ENCODE measurements around the gene CADPS2.

DNA sequence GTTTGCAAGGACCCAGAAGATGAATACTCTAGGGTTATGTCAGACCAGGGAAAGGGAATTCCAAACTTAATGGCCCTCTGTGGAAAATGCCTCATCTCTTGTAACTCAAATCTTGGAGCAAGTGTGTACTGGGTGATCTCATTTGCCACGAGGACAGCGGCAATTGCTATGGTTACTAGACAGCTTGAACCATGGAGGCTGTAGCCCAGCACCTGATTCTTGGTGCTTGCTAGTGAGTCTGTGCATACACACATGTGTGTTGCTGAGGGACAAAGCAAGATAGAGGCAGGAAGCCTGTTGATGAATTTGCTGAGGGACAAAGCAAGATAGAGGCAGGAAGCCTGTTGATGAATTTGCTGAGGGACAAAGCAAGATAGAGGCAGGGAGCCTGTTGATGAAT is 523.1 kb downstream of the CADPS2 start:
- TF ChIP-seq, protein P1, sequence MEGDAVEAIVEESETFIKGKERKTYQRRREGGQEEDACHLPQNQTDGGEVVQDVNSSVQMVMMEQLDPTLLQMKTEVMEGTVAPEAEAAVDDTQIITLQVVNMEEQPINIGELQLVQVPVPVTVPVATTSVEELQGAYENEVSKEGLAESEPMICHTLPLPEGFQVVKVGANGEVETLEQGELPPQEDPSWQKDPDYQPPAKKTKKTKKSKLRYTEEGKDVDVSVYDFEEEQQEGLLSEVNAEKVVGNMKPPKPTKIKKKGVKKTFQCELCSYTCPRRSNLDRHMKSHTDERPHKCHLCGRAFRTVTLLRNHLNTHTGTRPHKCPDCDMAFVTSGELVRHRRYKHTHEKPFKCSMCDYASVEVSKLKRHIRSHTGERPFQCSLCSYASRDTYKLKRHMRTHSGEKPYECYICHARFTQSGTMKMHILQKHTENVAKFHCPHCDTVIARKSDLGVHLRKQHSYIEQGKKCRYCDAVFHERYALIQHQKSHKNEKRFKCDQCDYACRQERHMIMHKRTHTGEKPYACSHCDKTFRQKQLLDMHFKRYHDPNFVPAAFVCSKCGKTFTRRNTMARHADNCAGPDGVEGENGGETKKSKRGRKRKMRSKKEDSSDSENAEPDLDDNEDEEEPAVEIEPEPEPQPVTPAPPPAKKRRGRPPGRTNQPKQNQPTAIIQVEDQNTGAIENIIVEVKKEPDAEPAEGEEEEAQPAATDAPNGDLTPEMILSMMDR (IDR thresholded peaks at IDR 0.05; ENCODE audit: insufficient read depth, low read depth, low read length): no peak
- TF ChIP-seq EZH2 (IDR thresholded peaks at IDR 0.05; ENCODE audit: insufficient read depth, low read length): no peak
